IMR-90 (cell line): ENCODE data around the gene MT1E. TPM values are rescaled to one million over a fixed set of nuclear protein-coding genes. Genes with fewer than 3 reads are reported as not detected.

Experiments
- ATAC-seq: fragments of 200-7000 bp; cut with Tn5 transposase; 2 replicates; pipeline ENCODE4 v1.9.1; 2020; ENCODE audit warnings: low read depth, mild to moderate bottlenecking, moderate library complexity
- BruUV-seq: library from RNA; stranded (reverse); fragments of 400-500 nt; replicated peaks from 2 replicates; lab custom pipeline; 2021; lab: Mats Ljungman, UMichigan
- CTCF ChIA-PET: fragments of 300-600 bp; formaldehyde crosslinking; extraction: SDS; loops from one replicate; lab custom pipeline; 2021; ENCODE audit warnings: antibody characterized with exemption; lab: Yijun Ruan, JAX
- POLR2A ChIA-PET: fragments of 300-600 bp; sonication (Branson Sonifier 250); formaldehyde crosslinking; loops from one replicate; lab custom pipeline; 2022; ENCODE audit warnings: antibody characterized with exemption; ENCODE audit not compliant: unreplicated experiment; lab: Charles Lee
- DNase-seq: peaks from one replicate; pipeline ENCODE4 v3.0.0; 2013
- H2AFZ ChIP-seq: replicated peaks from 2 replicates; pipeline ENCODE3; 2013; ENCODE audit warnings: low read length, mild to moderate bottlenecking; ENCODE audit not compliant: poor library complexity
- H2AK5ac ChIP-seq: 2 replicates; pipeline ENCODE4 v1.6.1; 2013; ENCODE audit warnings: low read depth, low read length, inconsistent platforms
- H2AK9ac ChIP-seq: replicated peaks from 2 replicates; pipeline ENCODE3; 2013; ENCODE audit warnings: mild to moderate bottlenecking, low read depth, low read length, moderate library complexity; ENCODE audit not compliant: poor library complexity
- H2BK120ac ChIP-seq: 2 replicates; pipeline ENCODE4 v1.6.1; 2013; ENCODE audit warnings: low read depth, low read length, inconsistent platforms
- H2BK15ac ChIP-seq: 3 replicates; pipeline ENCODE4 v1.6.1; 2013; ENCODE audit warnings: low read depth, low read length, inconsistent platforms
- H2BK20ac ChIP-seq: 2 replicates; pipeline ENCODE4 v1.6.1; 2013; ENCODE audit warnings: low read depth, mild to moderate bottlenecking, inconsistent platforms, low read length, moderate library complexity
- H2BK5ac ChIP-seq: 2 replicates; pipeline ENCODE4 v1.6.1; 2013; ENCODE audit warnings: mild to moderate bottlenecking, low read depth, low read length, inconsistent platforms; ENCODE audit not compliant: poor library complexity, severe bottlenecking
- H3K14ac ChIP-seq: replicated peaks from 2 replicates; pipeline ENCODE4 v1.6.1; 2013; ENCODE audit warnings: low read depth, low read length, inconsistent platforms
- H3K18ac ChIP-seq: 2 replicates; pipeline ENCODE4 v1.6.1; 2013; ENCODE audit warnings: low read depth, low read length, control low read depth
- H3K23ac ChIP-seq: 2 replicates; pipeline ENCODE4 v1.6.1; 2013; ENCODE audit warnings: low read depth, low read length, inconsistent platforms
- H3K27ac ChIP-seq: 2 replicates; pipeline ENCODE4 v1.5.1; 2013; ENCODE audit warnings: mild to moderate bottlenecking, control low read depth, low read length; ENCODE audit not compliant: insufficient read depth
- H3K27me3 ChIP-seq: 2 replicates; pipeline ENCODE4 v1.6.1; 2013; ENCODE audit warnings: low read length; ENCODE audit not compliant: control insufficient read depth, insufficient read depth
- H3K36me3 ChIP-seq: 2 replicates; pipeline ENCODE4 v1.6.1; 2013; ENCODE audit warnings: low read length, mixed read lengths; ENCODE audit not compliant: control insufficient read depth, insufficient read depth
- H3K4ac ChIP-seq: 2 replicates; pipeline ENCODE4 v1.6.1; 2013; ENCODE audit warnings: low read depth, low read length, inconsistent platforms
- H3K4me1 ChIP-seq: 2 replicates; pipeline ENCODE4 v1.6.1; 2013; ENCODE audit warnings: low read length, mixed read lengths; ENCODE audit not compliant: control insufficient read depth, insufficient read depth
- H3K4me2 ChIP-seq: 2 replicates; pipeline ENCODE4 v1.6.1; 2013; ENCODE audit warnings: low read depth, mild to moderate bottlenecking, control low read depth, low read length, moderate library complexity
- H3K4me3 ChIP-seq: 2 replicates; pipeline ENCODE4 v1.5.1; 2013; ENCODE audit warnings: low read depth, mild to moderate bottlenecking, control low read depth, low read length, moderate library complexity; ENCODE audit not compliant: insufficient read depth
- H3K56ac ChIP-seq: 2 replicates; pipeline ENCODE4 v1.6.1; 2013; ENCODE audit warnings: low read length, inconsistent platforms; ENCODE audit not compliant: insufficient read depth; ENCODE audit errors: extremely low read depth
- H3K79me1 ChIP-seq, 2 experiments: 2 replicates each; pipeline ENCODE4 v1.6.1; 2013; ENCODE audit warnings: low read length in 2 of 2, inconsistent platforms in 1 of 2, low read depth in 1 of 2
- H3K9ac ChIP-seq: 2 replicates; pipeline ENCODE4 v1.6.1; 2013; ENCODE audit warnings: low read depth, low read length, control low read depth
- H3K9me1 ChIP-seq: 2 replicates; pipeline ENCODE4 v1.6.1; 2013; ENCODE audit warnings: low read length, inconsistent platforms; ENCODE audit not compliant: insufficient read depth
- H3K9me3 ChIP-seq: 2 replicates; pipeline ENCODE4 v1.6.1; 2013; ENCODE audit warnings: low read length; ENCODE audit not compliant: control insufficient read depth, insufficient read depth
- H4K20me1 ChIP-seq: 2 replicates; pipeline ENCODE4 v1.6.1; 2013; ENCODE audit warnings: low read length, inconsistent platforms; ENCODE audit not compliant: insufficient read depth
- H4K5ac ChIP-seq: 2 replicates; pipeline ENCODE4 v1.6.1; 2013; ENCODE audit warnings: mild to moderate bottlenecking, low read depth, low read length, control low read depth
- H4K8ac ChIP-seq, 2 experiments: 2 replicates each; pipeline ENCODE4 v1.6.1; 2013; ENCODE audit warnings: low read depth in 2 of 2, low read length in 2 of 2, control low read depth in 1 of 2, inconsistent platforms in 1 of 2
- H4K91ac ChIP-seq: 2 replicates; pipeline ENCODE4 v1.6.1; 2013; ENCODE audit warnings: low read depth, low read length, inconsistent platforms; ENCODE audit not compliant: insufficient read depth
- BHLHE40 ChIP-seq: fragments of 150-350 bp; IDR thresholded peaks from 2 replicates; pipeline ENCODE4 v1.6.1; 2016; ENCODE audit warnings: mild to moderate bottlenecking, low read depth, low read length
- FOS ChIP-seq: fragments of 150-350 bp; IDR thresholded peaks from 2 replicates; pipeline ENCODE4 v1.6.1; 2016; ENCODE audit warnings: low read depth, low read length
- MAFK ChIP-seq: IDR thresholded peaks from 2 replicates; pipeline ENCODE4 v1.6.1; 2012; ENCODE audit warnings: low read depth, low read length, improper control_type of control experiment
- MAZ ChIP-seq: IDR thresholded peaks from 2 replicates; pipeline ENCODE4 v1.6.1; 2012; ENCODE audit warnings: low read depth, mild to moderate bottlenecking, low read length, improper control_type of control experiment, moderate library complexity, borderline replicate concordance
- MXI1 ChIP-seq: IDR thresholded peaks from 2 replicates; pipeline ENCODE4 v1.6.1; 2012; ENCODE audit warnings: low read depth, mild to moderate bottlenecking, low read length, moderate library complexity, borderline replicate concordance
- NFE2L2 ChIP-seq: fragments of 150-350 bp; IDR thresholded peaks from 2 replicates; pipeline ENCODE4 v1.6.1; 2016; ENCODE audit warnings: low read depth, mild to moderate bottlenecking, low read length
- POLR2A ChIP-seq: IDR thresholded peaks from 2 replicates; pipeline ENCODE4 v1.6.1; 2012; ENCODE audit warnings: mild to moderate bottlenecking, low read depth, low read length
- RAD21 ChIP-seq: IDR thresholded peaks from 2 replicates; pipeline ENCODE4 v1.6.1; 2012; ENCODE audit warnings: low read length, improper control_type of control experiment
- RCOR1 ChIP-seq: IDR thresholded peaks from 2 replicates; pipeline ENCODE4 v1.6.1; 2012; ENCODE audit warnings: mild to moderate bottlenecking, low read length, improper control_type of control experiment; ENCODE audit not compliant: insufficient replicate concordance
- SMC3 ChIP-seq: fragments of 150-350 bp; IDR thresholded peaks from 2 replicates; pipeline ENCODE4 v1.6.1; 2016; ENCODE audit warnings: low read depth, mild to moderate bottlenecking, antibody characterized with exemption, low read length, moderate library complexity
- WGBS, 2 experiments: methylation state at CpG; one replicate each; pipeline versions ENCODE4 v1.1.5 to v1.1.7; 2013; ENCODE audit warnings: missing lambda C conversion rate in 2 of 2; ENCODE audit not compliant: insufficient read length in 1 of 2; ENCODE audit errors: extremely low coverage in 2 of 2; 5-methylcytosine and 5-hydroxymethylcytosine counted together
- dilution Hi-C: fragments of 300-500 bp; cut with HindIII; formaldehyde crosslinking; loops from one replicate; pipeline ENCODE4 v1.14.3; 2018; ENCODE audit warnings: low sequenced_read_pairs; ENCODE audit not compliant: unreplicated experiment
- in situ Hi-C: fragments of 300-500 bp; cut with MboI; formaldehyde crosslinking; loops from 3 replicates; pipeline ENCODE4 v1.14.3; 2019; ENCODE audit warnings: low sequenced_read_pairs, inconsistent platforms, mixed read lengths
- intact Hi-C: fragments of 100-400 bp; cut with micrococcal nuclease; formaldehyde crosslinking; loops from 2 replicates; pipeline ENCODE4 v1.10.0; 2022
- polyA plus RNA-seq, 3 experiments: library from polyadenylated mRNA; depleted of rRNA; stranded (reverse); fragments of >200 nt; gene quantifications; 2 replicates each; pipeline ENCODE4 v1.2.3, GENCODE V29; 2012; ENCODE audit warnings: low replicate concordance in 1 of 3
- total RNA-seq: library from RNA; depleted of rRNA; stranded (reverse); fragments of >200 nt; gene quantifications from 2 replicates; pipeline ENCODE4 v1.2.3, GENCODE V29; 2012
- TF ChIP-seq, protein P1 (sequence below): fragments of 150-350 bp; IDR thresholded peaks from 2 replicates; pipeline ENCODE4 v1.6.1; 2017; ENCODE audit warnings: mild to moderate bottlenecking, antibody characterized with exemption, low read length, low read depth
- TF ChIP-seq, protein P2 (sequence below): fragments of 150-350 bp; IDR thresholded peaks from 2 replicates; pipeline ENCODE4 v1.6.1; 2016; ENCODE audit warnings: low read depth, mild to moderate bottlenecking, low read length, moderate library complexity, borderline replicate concordance
- TF ChIP-seq, protein P3 (sequence below): conservative IDR thresholded peaks from 2 replicates; pipeline ENCODE4 v1.5.1; 2012; ENCODE audit warnings: mild to moderate bottlenecking, low read depth, low read length, improper control_type of control experiment

Gene MT1E
- total and polyA plus RNA-seq, 2 of the 4 experiments (the other 2 are of a cell fraction) = 137 to 821 TPM

DNA sequence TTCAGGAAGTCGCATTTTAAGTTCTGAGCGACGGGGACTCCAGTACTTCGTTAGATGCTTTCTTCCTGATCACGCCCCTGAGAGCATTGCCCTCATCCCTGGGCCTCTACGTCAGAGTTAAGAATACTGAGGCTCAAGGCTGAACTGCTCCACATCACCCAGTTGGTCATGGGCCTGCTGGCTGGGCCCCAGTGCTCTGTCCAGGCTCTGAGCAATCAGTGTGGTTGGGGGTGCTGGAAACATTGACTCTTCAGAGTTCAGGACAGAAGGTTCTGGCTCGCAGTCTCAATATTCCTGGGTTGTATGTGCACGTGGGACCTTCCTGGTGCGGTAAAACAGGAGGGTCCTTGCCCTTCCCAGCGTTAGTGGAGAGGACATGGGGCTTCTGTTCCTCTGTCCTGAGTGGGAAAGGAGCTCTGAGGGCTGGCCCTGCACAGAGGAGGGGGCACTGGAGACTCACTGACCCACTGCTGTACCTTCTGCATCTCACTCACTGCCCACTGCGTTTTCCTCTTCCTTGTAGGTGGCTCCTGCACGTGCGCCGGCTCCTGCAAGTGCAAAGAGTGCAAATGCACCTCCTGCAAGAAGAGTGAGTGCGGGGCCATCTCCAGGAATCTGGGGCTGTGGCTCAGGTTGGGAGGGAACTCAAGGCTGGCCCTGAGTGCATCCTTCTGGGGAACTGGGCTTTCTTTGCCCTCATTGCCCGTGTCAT lies 518 bp downstream of the MT1E start:
- Histone ChIP-seq H2BK15ac (peak overlapping the region; percentile 52; the same call in 2 of the 3 replicates), H2AK9ac (peak overlapping the region; percentile 97), H4K91ac (peak overlapping the region; percentile 96), H2AK5ac (peak overlapping the region; percentile 62), H3K14ac (peak overlapping the region; percentile 96), H3K4me1 (peaks cover 17% of the 10 kb centered on the region), H2BK120ac (peak overlapping the region; percentile 86), H3K79me1 (peaks cover 3 to 13% of the 10 kb centered on the region in 2 experiments; a peak in 3 of 4 replicates), H2BK5ac (peak overlapping the region; percentile 92), H3K9ac (peak overlapping the region; percentile 84), H3K4me2 (peak overlapping the region; percentile 94), H3K36me3 (no peaks in the 10 kb centered on the region), H2AFZ (peak overlapping the region; percentile 98), H4K20me1 (no peaks in the 10 kb centered on the region), H2BK20ac (peak overlapping the region; percentile 30; the same call in 1 of the 2 replicates), H3K27ac (peak overlapping the region; percentile 85), H3K4ac (peak overlapping the region; percentile 95), H4K5ac (peak overlapping the region; percentile 96), H3K9me3 (no peaks in the 10 kb centered on the region), H3K9me1 (peaks cover 4% of the 10 kb centered on the region; the same call in 1 of the 2 replicates), H3K4me3 (peak overlapping the region; percentile 51), H3K56ac (peak overlapping the region; percentile 88), H3K23ac (peak overlapping the region; percentile 96), H4K8ac (peak overlapping the region; percentile 90 to 98), H3K18ac (peak overlapping the region; percentile 91), H3K27me3 (peaks cover 2% of the 10 kb centered on the region)
- 20% methylated on average over 4 of the region's 16 CpGs; no CpG with 5 or more reads in 1 of the 2 experiments for WGBS, 2 experiments
- in situ Hi-C loops = no loop called here
- DNase-seq = peak; percentile 86
- intact Hi-C loops = loop anchor here (2.0 to 5.0 kb wide), 2 partner anchors 17 to 56 kb away; partner anchors contain the start of genes MT1X and MT2A
- TSS peak; percentile 98 for BruUV-seq
- CTCF ChIA-PET = no interaction called here
- ATAC-seq = peak; percentile 70
- POLR2A ChIA-PET = interaction anchor here (0.6 to 3.8 kb wide), 3 partner anchors 9 to 409 kb away, joined by 3 to 37 read pairs (median 12); partner anchors contain the start of gene MT2A
- dilution Hi-C loops = no loop called here
- TF ChIP-seq NFE2L2 = no peak
- TF ChIP-seq SMC3 = no peak
- TF ChIP-seq MAFK = no peak
- TF ChIP-seq, protein P1, sequence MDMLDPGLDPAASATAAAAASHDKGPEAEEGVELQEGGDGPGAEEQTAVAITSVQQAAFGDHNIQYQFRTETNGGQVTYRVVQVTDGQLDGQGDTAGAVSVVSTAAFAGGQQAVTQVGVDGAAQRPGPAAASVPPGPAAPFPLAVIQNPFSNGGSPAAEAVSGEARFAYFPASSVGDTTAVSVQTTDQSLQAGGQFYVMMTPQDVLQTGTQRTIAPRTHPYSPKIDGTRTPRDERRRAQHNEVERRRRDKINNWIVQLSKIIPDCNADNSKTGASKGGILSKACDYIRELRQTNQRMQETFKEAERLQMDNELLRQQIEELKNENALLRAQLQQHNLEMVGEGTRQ = 0 out of 2 replicates have a peak, but pooled peaks have one; percentile 7
- TF ChIP-seq RCOR1 = no peak
- TF ChIP-seq MAZ = peak; percentile 29; the same call in 1 of the 2 replicates
- TF ChIP-seq, protein P2, sequence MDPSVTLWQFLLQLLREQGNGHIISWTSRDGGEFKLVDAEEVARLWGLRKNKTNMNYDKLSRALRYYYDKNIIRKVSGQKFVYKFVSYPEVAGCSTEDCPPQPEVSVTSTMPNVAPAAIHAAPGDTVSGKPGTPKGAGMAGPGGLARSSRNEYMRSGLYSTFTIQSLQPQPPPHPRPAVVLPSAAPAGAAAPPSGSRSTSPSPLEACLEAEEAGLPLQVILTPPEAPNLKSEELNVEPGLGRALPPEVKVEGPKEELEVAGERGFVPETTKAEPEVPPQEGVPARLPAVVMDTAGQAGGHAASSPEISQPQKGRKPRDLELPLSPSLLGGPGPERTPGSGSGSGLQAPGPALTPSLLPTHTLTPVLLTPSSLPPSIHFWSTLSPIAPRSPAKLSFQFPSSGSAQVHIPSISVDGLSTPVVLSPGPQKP = no peak
- 0 out of 2 replicates have a peak, but pooled peaks have one; percentile 34 for TF ChIP-seq MXI1
- peak; percentile 18 for TF ChIP-seq POLR2A
- no peak for TF ChIP-seq RAD21
- TF ChIP-seq, protein P3, sequence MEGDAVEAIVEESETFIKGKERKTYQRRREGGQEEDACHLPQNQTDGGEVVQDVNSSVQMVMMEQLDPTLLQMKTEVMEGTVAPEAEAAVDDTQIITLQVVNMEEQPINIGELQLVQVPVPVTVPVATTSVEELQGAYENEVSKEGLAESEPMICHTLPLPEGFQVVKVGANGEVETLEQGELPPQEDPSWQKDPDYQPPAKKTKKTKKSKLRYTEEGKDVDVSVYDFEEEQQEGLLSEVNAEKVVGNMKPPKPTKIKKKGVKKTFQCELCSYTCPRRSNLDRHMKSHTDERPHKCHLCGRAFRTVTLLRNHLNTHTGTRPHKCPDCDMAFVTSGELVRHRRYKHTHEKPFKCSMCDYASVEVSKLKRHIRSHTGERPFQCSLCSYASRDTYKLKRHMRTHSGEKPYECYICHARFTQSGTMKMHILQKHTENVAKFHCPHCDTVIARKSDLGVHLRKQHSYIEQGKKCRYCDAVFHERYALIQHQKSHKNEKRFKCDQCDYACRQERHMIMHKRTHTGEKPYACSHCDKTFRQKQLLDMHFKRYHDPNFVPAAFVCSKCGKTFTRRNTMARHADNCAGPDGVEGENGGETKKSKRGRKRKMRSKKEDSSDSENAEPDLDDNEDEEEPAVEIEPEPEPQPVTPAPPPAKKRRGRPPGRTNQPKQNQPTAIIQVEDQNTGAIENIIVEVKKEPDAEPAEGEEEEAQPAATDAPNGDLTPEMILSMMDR = no peak
- 0 out of 2 replicates have a peak, but pooled peaks have one; percentile 19 for TF ChIP-seq FOS
- TF ChIP-seq BHLHE40 = no peak
